ENCODE measurements around the gene NDFIP1. TPM values are rescaled to one million over a fixed set of nuclear protein-coding genes. Genes with fewer than 3 reads are reported as not detected.

The NDFIP1 gene, protein sequence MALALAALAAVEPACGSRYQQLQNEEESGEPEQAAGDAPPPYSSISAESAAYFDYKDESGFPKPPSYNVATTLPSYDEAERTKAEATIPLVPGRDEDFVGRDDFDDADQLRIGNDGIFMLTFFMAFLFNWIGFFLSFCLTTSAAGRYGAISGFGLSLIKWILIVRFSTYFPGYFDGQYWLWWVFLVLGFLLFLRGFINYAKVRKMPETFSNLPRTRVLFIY
- 56.1 and 88.5 TPM in 2 replicates for total RNA-seq

DNA sequence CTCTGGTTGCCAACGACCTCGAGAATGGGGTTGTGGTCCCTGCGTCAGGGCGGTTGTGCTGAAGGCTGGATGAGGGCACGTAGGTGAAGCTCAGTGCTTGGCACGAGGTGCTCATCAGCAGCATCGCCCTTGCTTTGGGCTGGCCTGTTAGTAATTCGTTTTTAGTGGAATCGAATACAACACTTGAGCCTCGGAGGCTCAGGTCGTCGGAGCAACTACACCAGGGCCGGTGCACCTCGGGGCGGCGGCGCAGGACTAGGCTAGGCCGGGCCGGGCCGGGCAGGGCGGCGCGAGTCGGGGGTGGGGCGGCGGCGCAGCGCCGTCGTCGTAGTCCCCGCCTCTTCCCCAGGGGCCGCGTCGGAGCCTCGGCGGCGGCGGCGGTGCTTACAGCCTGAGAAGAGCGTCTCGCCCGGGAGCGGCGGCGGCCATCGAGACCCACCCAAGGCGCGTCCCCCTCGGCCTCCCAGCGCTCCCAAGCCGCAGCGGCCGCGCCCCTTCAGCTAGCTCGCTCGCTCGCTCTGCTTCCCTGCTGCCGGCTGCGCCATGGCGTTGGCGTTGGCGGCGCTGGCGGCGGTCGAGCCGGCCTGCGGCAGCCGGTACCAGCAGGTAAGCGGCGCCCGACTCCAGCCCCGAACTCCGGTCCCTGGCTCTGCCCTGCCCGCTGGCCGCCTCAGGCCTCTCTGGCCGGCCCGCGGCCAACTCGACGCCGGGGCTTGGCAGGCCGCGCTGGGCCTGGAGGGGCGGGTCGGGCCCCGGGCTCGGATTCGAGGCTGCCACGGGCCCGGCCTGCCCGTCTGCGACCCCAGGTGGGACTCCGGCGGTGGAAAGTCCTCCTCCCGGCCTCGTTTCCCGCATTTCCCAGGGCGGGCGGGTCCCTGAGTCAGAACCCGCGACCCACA, at the start of gene NDFIP1:
Gene NDFIP1, plus strand, starts transcription at position 348 of the 899 bp plus-strand sequence. Its CDS starts 196 bp downstream, at position 544.

Other genes starting within 250 kb of the NDFIP1 start
- gene PCDH1, start 230.4 kb upstream of the NDFIP1 start, total RNA-seq = 211 and 312 TPM in 2 replicates
- 75.1 and 81.5 TPM in 2 replicates for gene DELE1, start 184.9 kb upstream of the NDFIP1 start, total RNA-seq
- 32.7 and 55.6 TPM in 2 replicates for gene PCDH12, start 150.6 kb upstream of the NDFIP1 start, total RNA-seq
- 72.8 and 85.5 TPM in 2 replicates for gene RNF14, start 139.7 kb upstream of the NDFIP1 start, total RNA-seq
- gene GNPDA1, start 95.8 kb upstream of the NDFIP1 start, total RNA-seq = 51.3 and 66.1 TPM in 2 replicates
- gene SPRY4, start 216.2 kb downstream of the NDFIP1 start, total RNA-seq = 22.2 and 30.2 TPM in 2 replicates

Data from vein endothelial cell (primary cell).